Stimulated activated naive CD8-positive, alpha-beta T cell treated with anti-CD3 and anti-CD28 coated beads, Interleukin-15, Interleukin-2, amounts not matched to agents 100 ng/mL and 50 ng/mL, for 24 hours (primary cell): Measurements from ENCODE around the gene BOC.

ENCODE experiments used
- H3K27ac Mint-ChIP-seq: one replicate; pipeline ENCODE4 v1.8.0; 2021; ENCODE audit warnings: mild to moderate bottlenecking, mixed read lengths
- H3K27me3 Mint-ChIP-seq: one replicate; pipeline ENCODE4 v1.8.0; 2021; ENCODE audit warnings: mixed read lengths
- H3K36me3 Mint-ChIP-seq: one replicate; pipeline ENCODE4 v1.8.0; 2021; ENCODE audit warnings: low read depth, mixed read lengths
- H3K4me1 Mint-ChIP-seq: one replicate; pipeline ENCODE4 v1.8.0; 2021; ENCODE audit warnings: low read depth, mixed read lengths
- H3K4me3 Mint-ChIP-seq: one replicate; pipeline ENCODE4 v1.8.0; 2021; ENCODE audit warnings: mild to moderate bottlenecking, mixed read lengths
- H3K9me3 Mint-ChIP-seq: one replicate; pipeline ENCODE4 v1.8.0; 2021; ENCODE audit warnings: mixed read lengths

BOC gene

GRCh38 chr3:113174801-113175485 lies 36.4 kb upstream of the BOC start:
- Mint-ChIP-seq H3K9me3 (no peaks in the 10 kb centered on the region), H3K4me3 (no peak overlapping the region), H3K27me3 (peaks cover 4% of the 10 kb centered on the region), H3K36me3 (no peaks in the 10 kb centered on the region), H3K4me1 (no peaks in the 10 kb centered on the region), H3K27ac (no peak overlapping the region)

- Mint-ChIP-seq H3K9me3 (no peaks in the 10 kb centered on the region), H3K36me3 (no peaks in the 10 kb centered on the region), H3K4me3 (no peak overlapping the region), H3K4me1 (no peaks in the 10 kb centered on the region), H3K27me3 (no peaks in the 10 kb centered on the region), H3K27ac (no peak overlapping the region)
Observed at GRCh38 chr3:113177526-113177925, 33.8 kb upstream of the BOC start.

- no peaks in the 10 kb centered on the region for H3K36me3 Mint-ChIP-seq
- H3K27me3 Mint-ChIP-seq = no peaks in the 10 kb centered on the region
- H3K4me1 Mint-ChIP-seq = no peaks in the 10 kb centered on the region
- no peak overlapping the region for H3K27ac Mint-ChIP-seq
- no peak overlapping the region for H3K4me3 Mint-ChIP-seq
- H3K9me3 Mint-ChIP-seq = no peaks in the 10 kb centered on the region
Observed at GRCh38 chr3:113179235-113179824, 32.0 kb upstream of the BOC start.

GRCh38 chr3:113183748-113184661 lies 27.4 kb upstream of the BOC start:
- Mint-ChIP-seq H3K36me3 (no peaks in the 10 kb centered on the region), H3K27me3 (no peaks in the 10 kb centered on the region), H3K27ac (no peak overlapping the region), H3K4me3 (no peak overlapping the region), H3K9me3 (peaks cover 8% of the 10 kb centered on the region), H3K4me1 (no peaks in the 10 kb centered on the region)

GRCh38 chr3:113185194-113185835 lies 26.0 kb upstream of the BOC start:
- Mint-ChIP-seq H3K4me3 (no peak overlapping the region), H3K9me3 (peaks cover 13% of the 10 kb centered on the region), H3K27me3 (no peaks in the 10 kb centered on the region), H3K36me3 (no peaks in the 10 kb centered on the region), H3K27ac (no peak overlapping the region), H3K4me1 (no peaks in the 10 kb centered on the region)

GRCh38 chr3:113186566-113186965 lies 24.8 kb upstream of the BOC start:
- H3K9me3 Mint-ChIP-seq = peaks cover 13% of the 10 kb centered on the region
- no peak overlapping the region for H3K27ac Mint-ChIP-seq
- H3K36me3 Mint-ChIP-seq = no peaks in the 10 kb centered on the region
- no peaks in the 10 kb centered on the region for H3K4me1 Mint-ChIP-seq
- no peak overlapping the region for H3K4me3 Mint-ChIP-seq
- no peaks in the 10 kb centered on the region for H3K27me3 Mint-ChIP-seq

- Mint-ChIP-seq H3K4me3 (no peak overlapping the region), H3K36me3 (no peaks in the 10 kb centered on the region), H3K27ac (no peak overlapping the region), H3K9me3 (peaks cover 8% of the 10 kb centered on the region), H3K4me1 (no peaks in the 10 kb centered on the region), H3K27me3 (no peaks in the 10 kb centered on the region)
Observed at GRCh38 chr3:113193288-113193687, 18.1 kb upstream of the BOC start.

- Mint-ChIP-seq H3K27ac (no peak overlapping the region), H3K36me3 (no peaks in the 10 kb centered on the region), H3K9me3 (peaks cover 5% of the 10 kb centered on the region), H3K27me3 (no peaks in the 10 kb centered on the region), H3K4me1 (no peaks in the 10 kb centered on the region), H3K4me3 (no peak overlapping the region)
Observed at GRCh38 chr3:113193719-113194118, 17.6 kb upstream of the BOC start.

GRCh38 chr3:113194823-113195401 lies 16.4 kb upstream of the BOC start:
- Mint-ChIP-seq H3K4me3 (no peak overlapping the region), H3K27ac (no peak overlapping the region), H3K9me3 (no peaks in the 10 kb centered on the region), H3K36me3 (no peaks in the 10 kb centered on the region), H3K4me1 (no peaks in the 10 kb centered on the region), H3K27me3 (peaks cover 5% of the 10 kb centered on the region)

GRCh38 chr3:113200351-113200750 lies 11.0 kb upstream of the BOC start:
- peaks cover 5% of the 10 kb centered on the region for H3K9me3 Mint-ChIP-seq
- no peaks in the 10 kb centered on the region for H3K36me3 Mint-ChIP-seq
- no peak overlapping the region for H3K4me3 Mint-ChIP-seq
- no peak overlapping the region for H3K27ac Mint-ChIP-seq
- H3K4me1 Mint-ChIP-seq = no peaks in the 10 kb centered on the region
- H3K27me3 Mint-ChIP-seq = peaks cover 8% of the 10 kb centered on the region

GRCh38 chr3:113200946-113201345 lies 10.4 kb upstream of the BOC start:
- Mint-ChIP-seq H3K9me3 (peaks cover 5% of the 10 kb centered on the region), H3K27me3 (peaks cover 8% of the 10 kb centered on the region), H3K4me1 (no peaks in the 10 kb centered on the region), H3K36me3 (no peaks in the 10 kb centered on the region), H3K4me3 (no peak overlapping the region), H3K27ac (no peak overlapping the region)

GRCh38 chr3:113204371-113204770 lies 7.0 kb upstream of the BOC start:
- no peak overlapping the region for H3K4me3 Mint-ChIP-seq
- peaks cover 36% of the 10 kb centered on the region for H3K27me3 Mint-ChIP-seq
- H3K4me1 Mint-ChIP-seq = no peaks in the 10 kb centered on the region
- no peaks in the 10 kb centered on the region for H3K36me3 Mint-ChIP-seq
- no peak overlapping the region for H3K27ac Mint-ChIP-seq
- peaks cover 5% of the 10 kb centered on the region for H3K9me3 Mint-ChIP-seq

GRCh38 chr3:113205481-113205880 lies 5.9 kb upstream of the BOC start:
- Mint-ChIP-seq H3K4me3 (no peak overlapping the region), H3K4me1 (no peaks in the 10 kb centered on the region), H3K27ac (no peak overlapping the region), H3K36me3 (no peaks in the 10 kb centered on the region), H3K9me3 (peaks cover 5% of the 10 kb centered on the region), H3K27me3 (peaks cover 43% of the 10 kb centered on the region)

GRCh38 chr3:113210604-113211329 lies 590 bp upstream of the BOC start:
- H3K9me3 Mint-ChIP-seq = no peaks in the 10 kb centered on the region
- peaks cover 87% of the 10 kb centered on the region for H3K27me3 Mint-ChIP-seq
- H3K36me3 Mint-ChIP-seq = no peaks in the 10 kb centered on the region
- peak overlapping the region; percentile 83 for H3K4me3 Mint-ChIP-seq
- no peak overlapping the region for H3K27ac Mint-ChIP-seq
- H3K4me1 Mint-ChIP-seq = peaks cover 19% of the 10 kb centered on the region
